M059J (cell line): ENCODE results near the gene FBXL13. TPM values are rescaled to one million over a fixed set of nuclear protein-coding genes. Genes with fewer than 3 reads are reported as not detected.
"Not testable (repeated sequence)": the region's sequence is repeated elsewhere in the genome, so short reads cannot be mapped to it uniquely, and the experiment has no call there.

Experiments used
- DNase-seq: peaks from one replicate; pipeline ENCODE4 v3.0.0-alpha.2; 2012; ENCODE audit warnings: low read depth
- total RNA-seq: library from RNA; depleted of rRNA; stranded (reverse); fragments of >200 nt; shearing (Covaris generic); gene quantifications from 2 replicates; pipeline ENCODE4 v1.2.3, GENCODE V29; 2014

Gene FBXL13
- total RNA-seq, 1 experiment from 2014 or later, result 1.5 TPM

DNA sequence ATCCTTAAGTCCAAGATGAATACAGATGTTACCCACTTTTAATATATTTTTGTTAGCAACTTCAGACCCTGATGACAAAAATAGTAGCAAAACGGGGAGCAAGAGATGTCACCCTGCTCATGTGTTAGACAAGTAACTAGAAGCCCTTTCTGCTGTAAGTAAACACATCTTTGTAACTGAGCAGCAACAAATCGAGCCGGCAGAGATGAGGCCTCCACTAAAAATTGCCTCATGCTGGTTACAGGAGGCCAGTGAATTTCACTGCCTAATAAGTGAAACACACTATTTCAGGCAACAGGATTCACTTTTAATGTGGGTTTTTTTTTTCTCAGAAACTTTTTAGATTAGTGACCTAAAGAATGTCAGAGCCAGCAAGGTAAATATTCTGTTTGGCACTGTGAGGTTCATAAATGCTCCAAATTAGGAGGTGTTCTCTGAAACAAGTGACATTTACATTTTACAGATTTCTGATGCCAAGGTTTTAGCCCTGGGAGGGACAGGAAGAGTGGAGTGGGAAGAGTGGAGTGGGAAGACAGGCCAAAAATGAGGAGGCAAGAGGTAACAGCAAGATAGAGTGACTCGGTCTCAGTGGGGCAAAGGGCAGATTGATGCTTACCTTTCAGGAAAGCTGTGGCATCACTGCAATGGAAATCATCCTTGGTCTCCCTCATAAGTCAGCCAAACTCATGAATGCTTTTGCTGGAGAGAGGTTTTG, 215.4 kb downstream of the FBXL13 start:
- no peak for DNase-seq

- no peak for DNase-seq
These were observed 218.6 kb downstream of the FBXL13 start for GRCh38 chr7:102856036-102856435.

DNA sequence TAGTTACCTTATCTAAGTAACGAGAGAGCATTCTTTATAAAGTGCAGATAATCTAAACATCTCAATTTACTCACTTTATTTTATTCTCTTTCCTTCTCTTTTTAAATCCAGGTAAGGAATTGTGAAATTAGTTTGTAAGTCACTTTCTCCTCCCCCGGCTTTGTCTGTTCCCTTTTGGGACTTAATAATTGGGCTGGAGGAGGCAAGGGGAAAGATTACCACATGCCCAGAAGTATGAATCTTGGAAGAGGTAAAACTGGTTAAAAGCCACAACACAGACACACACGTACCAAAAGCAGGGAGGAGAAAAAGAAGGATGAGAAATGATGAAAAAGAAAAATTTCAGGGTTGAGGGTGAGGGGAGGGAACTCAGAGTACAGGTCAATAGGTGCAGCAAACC, 225.1 kb downstream of the FBXL13 start:
- DNase-seq, result no peak

DNA sequence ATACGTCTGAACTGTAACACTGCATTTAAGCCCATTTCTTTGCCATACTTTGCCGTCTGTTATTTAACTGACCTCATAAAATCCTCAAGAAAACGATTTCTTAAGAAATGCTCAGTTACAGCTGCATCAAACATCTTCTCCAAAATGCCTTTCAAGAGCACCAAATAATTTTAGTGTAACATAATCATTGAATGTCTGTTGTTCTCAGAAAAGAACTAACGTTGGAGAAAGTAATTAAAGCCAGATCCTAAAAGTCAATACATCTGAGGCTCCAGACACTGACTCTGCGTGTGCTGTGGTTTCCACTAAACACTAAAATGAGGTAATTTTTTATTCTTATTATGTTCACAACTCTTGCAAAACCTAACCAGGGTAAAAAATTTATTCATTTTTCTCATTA, 225.5 kb downstream of the FBXL13 start:
- no peak for DNase-seq

- DNase-seq, result no peak
These were observed 229.2 kb downstream of the FBXL13 start for GRCh38 chr7:102845346-102845745.

- DNase-seq, result no peak
These were observed 230.7 kb downstream of the FBXL13 start for GRCh38 chr7:102843850-102844249.

- DNase-seq, result no peak
These were observed 232.3 kb downstream of the FBXL13 start for GRCh38 chr7:102842284-102842683.

DNA sequence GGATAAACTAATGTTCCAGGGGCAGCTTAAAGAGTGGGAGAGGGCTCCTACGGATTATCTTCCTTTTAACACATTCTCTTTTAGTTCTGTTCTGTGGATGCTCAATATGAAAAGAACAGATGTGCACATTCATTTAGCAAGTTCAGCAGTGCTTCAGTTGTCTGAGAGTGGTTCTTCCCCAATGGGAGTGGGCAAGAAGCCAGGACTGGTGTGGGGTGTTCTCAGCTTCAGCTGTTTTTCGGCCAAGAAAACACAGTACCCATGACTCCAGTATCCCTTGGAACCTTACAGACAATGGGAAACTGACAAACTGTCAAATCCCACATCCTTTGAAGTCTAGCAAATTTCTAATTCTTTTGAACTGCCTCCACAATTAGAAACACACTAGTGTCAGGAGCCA, 233.3 kb downstream of the FBXL13 start:
- no peak for DNase-seq

DNA sequence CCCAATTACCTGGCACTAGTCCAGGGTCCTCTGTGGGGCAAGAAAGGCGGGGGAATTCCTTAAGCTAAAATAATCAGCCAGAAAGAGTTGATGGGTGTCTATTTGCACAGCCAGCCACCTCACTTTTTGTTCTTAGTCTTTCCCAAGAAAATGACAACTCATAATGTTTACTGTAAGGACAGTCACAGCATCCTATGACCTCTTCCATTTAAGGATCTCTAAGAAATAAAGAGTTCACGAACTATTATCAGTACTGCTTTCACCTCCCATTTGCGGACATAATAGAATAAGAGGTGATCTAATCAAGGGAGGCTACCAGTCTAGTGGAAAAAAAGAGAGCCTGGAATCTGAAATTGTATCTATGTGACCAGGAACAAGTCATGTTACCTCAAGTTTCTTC, 234.2 kb downstream of the FBXL13 start:
- DNase-seq, result no peak

DNA sequence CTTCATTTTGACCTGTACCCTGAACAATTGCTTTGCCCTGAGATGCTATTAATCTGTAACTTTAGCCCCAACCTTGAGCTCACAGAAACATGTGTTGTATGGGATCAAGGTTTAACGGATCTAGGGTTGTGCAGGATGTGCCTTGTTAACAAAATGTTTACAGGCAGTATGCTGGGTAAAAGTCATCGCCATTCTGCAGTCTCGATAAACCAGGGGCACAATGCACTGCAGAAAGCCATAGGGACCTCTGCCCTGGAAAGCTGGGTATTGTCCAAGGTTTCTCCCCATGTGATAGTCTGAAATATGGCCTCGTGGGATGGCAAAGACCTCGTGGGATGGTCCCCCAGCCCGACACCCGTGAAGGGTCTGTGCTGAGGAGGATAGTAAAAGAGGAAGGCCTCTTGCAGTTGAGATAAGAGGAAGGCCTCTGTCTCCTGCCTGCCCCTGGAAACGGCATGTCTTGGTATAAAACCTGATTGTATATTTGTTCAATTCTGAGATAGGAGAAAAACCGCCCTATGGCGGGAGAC, 236.0 kb downstream of the FBXL13 start:
- not testable (repeated sequence) for DNase-seq

- DNase-seq, result no peak
These were observed 236.8 kb downstream of the FBXL13 start for GRCh38 chr7:102837802-102838201.

GRCh38 chr7:102836977-102837376, 237.6 kb downstream of the FBXL13 start:
- no peak for DNase-seq

- DNase-seq, result peak; percentile 94
These were observed 238.2 kb downstream of the FBXL13 start for GRCh38 chr7:102836191-102836919.

- DNase-seq, result peak; percentile 92
These were observed 239.6 kb downstream of the FBXL13 start for GRCh38 chr7:102834999-102835398.

GRCh38 chr7:102834466-102834865, 240.1 kb downstream of the FBXL13 start:
- DNase-seq, result no peak

DNA sequence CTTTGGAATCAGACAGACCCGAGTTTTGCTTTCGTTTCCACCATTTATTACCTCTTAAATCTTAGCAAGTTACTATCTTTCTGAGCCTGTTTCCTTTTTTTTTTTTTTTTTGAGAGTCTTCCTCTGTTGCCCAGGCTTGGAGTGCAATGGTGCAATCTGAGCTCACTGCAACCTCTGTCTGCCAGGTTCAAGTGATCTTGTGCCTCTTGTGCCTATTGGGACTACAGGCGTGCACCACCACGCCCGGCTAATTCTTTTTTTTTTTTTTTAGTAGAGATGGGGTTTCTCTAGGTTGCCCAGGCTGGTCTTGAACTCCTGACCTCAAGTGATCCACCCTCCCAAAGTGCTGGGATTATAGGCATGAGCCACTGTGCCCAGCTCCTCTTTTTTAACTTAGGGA, 241.3 kb downstream of the FBXL13 start:
- no peak for DNase-seq

DNA sequence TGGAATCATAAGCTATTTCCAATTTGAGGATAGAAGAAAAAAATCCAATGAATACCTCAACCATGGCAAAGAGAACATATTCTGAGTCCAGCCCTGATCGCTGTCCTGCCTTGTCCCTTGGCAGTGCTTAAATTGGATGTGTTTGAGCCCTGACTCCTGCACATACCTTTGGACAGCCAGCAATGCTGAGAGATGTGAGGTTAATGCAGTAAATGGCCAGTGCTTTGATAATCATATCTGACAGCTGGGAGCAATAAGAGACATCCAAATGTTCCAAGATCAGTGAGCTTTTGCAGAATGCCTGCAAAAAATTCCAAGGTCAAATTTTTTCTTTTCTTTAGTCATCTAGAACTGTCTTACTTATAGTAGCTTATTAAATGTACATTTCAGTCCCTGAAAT, 241.9 kb downstream of the FBXL13 start:
- DNase-seq, result no peak

DNA sequence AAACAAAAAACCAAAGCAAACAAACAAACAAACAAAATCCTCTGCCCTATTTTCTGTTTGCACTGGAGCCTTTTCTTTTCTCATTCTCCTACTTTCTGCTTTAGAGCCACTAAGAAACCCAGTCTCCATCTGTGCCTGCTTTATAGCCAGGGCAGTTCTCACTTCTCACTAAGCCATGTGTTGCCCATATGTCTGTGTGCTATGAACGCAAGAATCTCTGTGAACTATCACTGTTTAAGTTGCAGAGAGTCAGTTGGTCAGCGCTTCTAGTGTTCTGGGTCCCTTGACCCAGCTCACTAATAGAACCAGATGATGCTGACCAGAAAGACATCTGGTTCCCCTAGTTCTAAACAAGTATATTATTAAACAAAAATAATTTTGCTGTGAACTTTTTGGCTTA, 244.4 kb downstream of the FBXL13 start:
- no peak for DNase-seq

GRCh38 chr7:102829075-102829474, 245.5 kb downstream of the FBXL13 start:
- DNase-seq, result no peak

GRCh38 chr7:102828286-102828685, 246.3 kb downstream of the FBXL13 start:
- no peak for DNase-seq

DNA sequence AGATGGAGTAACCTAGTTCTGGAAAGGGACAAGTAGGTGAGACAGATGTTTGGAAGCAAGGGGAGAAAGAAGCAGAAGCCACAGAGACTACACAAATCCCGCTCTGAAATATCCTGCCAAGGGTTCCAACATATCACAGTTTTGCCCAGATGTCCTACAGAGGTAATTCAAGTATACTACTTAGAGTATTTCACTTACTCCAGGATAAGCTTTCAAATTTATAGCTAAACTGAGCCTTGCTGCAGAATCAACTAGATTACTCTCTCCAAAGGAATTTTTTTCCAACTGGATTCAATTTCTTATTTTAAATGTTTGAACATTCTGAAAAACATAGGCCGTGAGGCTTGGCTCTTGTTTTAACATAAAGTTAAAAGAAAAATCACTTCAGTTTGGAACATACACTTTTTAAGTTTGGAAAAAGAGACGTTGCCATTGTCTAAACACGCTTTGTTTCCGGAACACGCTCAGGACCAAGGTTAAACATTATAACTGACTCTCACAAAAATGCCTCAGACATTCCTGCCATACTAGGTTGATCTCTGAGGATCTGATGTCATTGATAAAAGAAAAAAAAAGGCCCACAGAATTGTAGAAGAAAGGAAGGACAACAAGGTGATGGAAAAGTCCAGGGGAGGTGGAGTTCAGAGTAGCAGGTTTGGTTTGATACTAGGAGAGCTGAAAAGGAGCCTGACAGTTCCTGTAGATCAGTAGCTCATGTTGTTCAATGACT, 251.0 kb downstream of the FBXL13 start:
- DNase-seq, result no peak

GRCh38 chr7:102821994-102822747, 252.4 kb downstream of the FBXL13 start:
- no peak for DNase-seq
